ENCODE data around the gene CLDN16.

The CLDN16 gene

DNA sequence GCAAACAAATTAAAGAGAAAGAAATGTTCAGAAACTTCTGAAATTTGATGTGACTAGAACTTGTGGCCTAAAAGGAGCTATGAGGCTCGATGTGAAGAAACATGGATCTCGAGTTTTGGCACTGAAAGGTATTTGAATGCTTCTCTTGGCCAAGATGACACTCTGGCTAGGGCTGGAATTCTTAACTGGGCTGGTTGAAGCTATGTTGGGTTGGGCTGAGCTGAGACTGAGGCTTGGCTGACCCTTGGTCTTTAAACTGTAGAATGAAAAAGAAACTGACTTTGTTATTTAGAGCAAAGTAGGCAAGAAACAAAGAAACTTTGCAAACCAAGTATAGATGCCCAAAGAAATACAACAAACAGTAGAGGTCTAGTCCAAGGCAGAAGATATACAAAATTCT is 28.1 kb upstream of the CLDN16 start:
- no peaks in the 10 kb centered on the region for H3K9me3 ChIP-seq (ENCODE audit: control insufficient read depth, insufficient read depth, low read length)
- no peaks in the 10 kb centered on the region for H3K27me3 ChIP-seq (ENCODE audit: control insufficient read depth, insufficient read depth, low read length)
- no peak overlapping the region for H3K4me3 ChIP-seq (ENCODE audit: low read length)
- H3K4me1 ChIP-seq (ENCODE audit: control insufficient read depth, insufficient read depth, low read length) = no peaks in the 10 kb centered on the region; the same call in 1 of the 2 replicates
- H3K27ac ChIP-seq (ENCODE audit: low read length) = no peak overlapping the region
- no CpG with 5 or more reads among the region's 2 CpGs for WGBS (ENCODE audit: insufficient coverage, insufficient read length)
- H3K36me3 ChIP-seq (ENCODE audit: control insufficient read depth, insufficient read depth, low read length) = no peaks in the 10 kb centered on the region
- no peak for DNase-seq (ENCODE audit: low read depth, low spot score)

DNA sequence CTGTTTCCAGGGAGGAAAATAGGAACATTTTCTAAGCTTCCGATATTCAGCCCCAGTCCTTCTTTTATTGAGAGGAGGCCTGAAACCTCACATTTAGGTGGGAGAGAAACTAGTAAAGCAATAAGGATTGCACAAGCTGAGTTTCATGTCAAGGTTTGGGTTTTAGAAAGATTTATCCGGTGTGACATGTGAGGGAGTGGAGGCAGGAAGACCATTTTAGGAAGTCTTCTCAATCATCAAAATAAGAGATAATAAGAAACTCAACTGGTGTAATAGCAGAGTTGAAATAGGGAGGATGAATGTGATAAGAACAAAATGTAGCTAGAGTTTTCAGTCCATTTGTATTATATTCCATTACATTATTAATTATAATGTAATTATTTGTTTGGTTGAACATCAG is 27.7 kb upstream of the CLDN16 start:
- no CpG with 5 or more reads among the region's 2 CpGs for WGBS (ENCODE audit: insufficient coverage, insufficient read length)

DNA sequence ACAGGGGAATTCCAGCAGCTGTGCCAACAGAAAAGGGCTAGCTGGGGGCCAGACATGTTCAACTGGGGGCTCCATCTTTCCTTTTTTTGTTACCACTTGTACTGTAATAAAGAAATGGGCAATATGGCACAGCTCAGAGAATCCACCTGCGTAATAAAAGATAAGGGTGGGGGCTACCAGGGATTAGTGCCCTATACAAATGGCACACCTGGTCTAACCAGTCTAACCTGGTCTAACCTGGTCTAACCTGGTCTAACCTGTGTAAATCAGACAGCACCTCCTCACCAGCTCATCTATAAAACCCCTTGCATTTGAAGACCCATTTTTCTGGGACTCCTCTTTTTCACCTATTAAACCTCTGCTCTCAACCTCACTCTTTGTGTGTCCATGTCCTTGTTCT is 26.2 kb upstream of the CLDN16 start:
- Histone ChIP-seq H3K36me3 (ENCODE audit: control insufficient read depth, insufficient read depth, low read length) (no peaks in the 10 kb centered on the region), H3K27me3 (ENCODE audit: control insufficient read depth, insufficient read depth, low read length) (no peaks in the 10 kb centered on the region), H3K4me3 (ENCODE audit: low read length) (no peak overlapping the region), H3K9me3 (ENCODE audit: control insufficient read depth, insufficient read depth, low read length) (no peaks in the 10 kb centered on the region), H3K27ac (ENCODE audit: low read length) (no peak overlapping the region), H3K4me1 (ENCODE audit: control insufficient read depth, insufficient read depth, low read length) (no peaks in the 10 kb centered on the region; the same call in 1 of the 2 replicates)
- no CpG with 5 or more reads among the region's 1 CpG for WGBS (ENCODE audit: insufficient coverage, insufficient read length)
- no peak for DNase-seq (ENCODE audit: low read depth, low spot score)

More for the DNA sequence above, 27.7 kb upstream of the CLDN16 start:
- no peak for DNase-seq (ENCODE audit: low read depth, low spot score)
- Histone ChIP-seq H3K4me3 (ENCODE audit: low read length) (no peak overlapping the region), H3K27ac (ENCODE audit: low read length) (no peak overlapping the region), H3K4me1 (ENCODE audit: control insufficient read depth, insufficient read depth, low read length) (no peaks in the 10 kb centered on the region; the same call in 1 of the 2 replicates), H3K27me3 (ENCODE audit: control insufficient read depth, insufficient read depth, low read length) (no peaks in the 10 kb centered on the region), H3K36me3 (ENCODE audit: control insufficient read depth, insufficient read depth, low read length) (no peaks in the 10 kb centered on the region), H3K9me3 (ENCODE audit: control insufficient read depth, insufficient read depth, low read length) (no peaks in the 10 kb centered on the region)

DNA sequence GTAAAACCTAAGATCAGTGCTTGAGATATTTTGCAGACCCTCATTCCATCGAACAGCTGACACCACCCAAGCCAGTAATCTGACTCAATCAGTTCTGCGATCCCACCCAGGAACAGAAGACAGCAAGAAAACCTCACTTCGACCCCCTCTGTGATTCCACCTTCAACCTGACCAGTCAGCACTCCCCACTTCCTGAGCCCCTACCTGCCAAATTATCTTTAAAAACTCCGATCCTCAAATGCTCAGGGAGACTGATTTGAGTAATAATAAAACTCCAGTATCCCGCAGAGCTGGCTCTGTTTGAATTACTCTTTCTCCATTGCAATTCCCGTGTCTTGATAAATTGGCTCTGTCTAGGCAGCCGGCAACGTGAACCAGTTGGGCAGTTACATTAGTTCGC is 25.7 kb upstream of the CLDN16 start:
- WGBS (ENCODE audit: insufficient coverage, insufficient read length) = no CpG with 5 or more reads among the region's 9 CpGs
- no peak overlapping the region for H3K4me3 ChIP-seq (ENCODE audit: low read length)
- no peak for DNase-seq (ENCODE audit: low read depth, low spot score)

DNA sequence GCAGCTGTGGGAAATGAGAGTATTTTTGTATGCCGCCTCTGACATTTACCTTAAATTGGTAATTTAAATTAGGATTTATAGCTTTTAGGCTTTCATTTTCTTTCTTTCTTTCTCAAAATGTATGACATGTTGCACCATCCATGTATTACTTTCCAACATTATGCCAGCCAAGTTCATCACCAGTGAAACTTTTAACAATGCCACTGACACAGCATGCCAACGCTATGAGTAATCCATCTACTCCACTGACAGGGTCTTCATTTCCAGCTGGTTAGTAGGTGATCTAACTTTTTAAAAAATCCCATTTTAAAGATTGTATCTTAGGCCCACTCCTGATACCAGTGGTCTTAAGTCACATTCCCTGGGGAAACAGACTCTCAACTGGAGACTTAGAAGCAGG is 21.8 kb upstream of the CLDN16 start:
- no CpG with 5 or more reads among the region's 2 CpGs for WGBS (ENCODE audit: insufficient coverage, insufficient read length)
- no peaks in the 10 kb centered on the region for H3K36me3 ChIP-seq (ENCODE audit: control insufficient read depth, insufficient read depth, low read length)
- no peaks in the 10 kb centered on the region for H3K9me3 ChIP-seq (ENCODE audit: control insufficient read depth, insufficient read depth, low read length)
- no peak overlapping the region for H3K27ac ChIP-seq (ENCODE audit: low read length)
- H3K4me3 ChIP-seq (ENCODE audit: low read length) = no peak overlapping the region
- H3K27me3 ChIP-seq (ENCODE audit: control insufficient read depth, insufficient read depth, low read length) = no peaks in the 10 kb centered on the region
- DNase-seq (ENCODE audit: low read depth, low spot score) = no peak
- no peaks in the 10 kb centered on the region; the same call in 1 of the 2 replicates for H3K4me1 ChIP-seq (ENCODE audit: control insufficient read depth, insufficient read depth, low read length)

More for the DNA sequence above, 25.7 kb upstream of the CLDN16 start:
- Histone ChIP-seq H3K36me3 (ENCODE audit: control insufficient read depth, insufficient read depth, low read length) (no peaks in the 10 kb centered on the region), H3K9me3 (ENCODE audit: control insufficient read depth, insufficient read depth, low read length) (no peaks in the 10 kb centered on the region), H3K27ac (ENCODE audit: low read length) (no peak overlapping the region), H3K4me1 (ENCODE audit: control insufficient read depth, insufficient read depth, low read length) (no peaks in the 10 kb centered on the region; the same call in 1 of the 2 replicates), H3K27me3 (ENCODE audit: control insufficient read depth, insufficient read depth, low read length) (no peaks in the 10 kb centered on the region)

DNA sequence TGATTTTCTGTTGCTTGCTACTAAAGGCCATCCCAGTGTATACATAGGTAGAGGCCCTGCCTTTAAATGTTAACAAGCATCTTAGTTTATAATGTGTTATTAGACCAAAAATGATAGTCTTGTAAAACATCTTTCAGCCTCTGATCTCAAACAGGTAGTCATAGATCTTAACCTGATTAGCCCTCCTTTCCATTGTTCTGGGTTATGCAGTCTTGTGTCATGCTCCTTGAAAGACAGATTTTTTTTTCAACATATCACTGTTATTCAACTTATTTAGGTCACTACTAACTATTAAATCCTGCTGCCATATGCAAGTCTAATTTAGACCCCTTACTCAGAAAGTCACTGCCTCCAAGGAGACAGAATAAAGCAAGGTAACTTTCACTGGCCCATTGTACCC is 19.1 kb upstream of the CLDN16 start:
- no peak overlapping the region for H3K27ac ChIP-seq (ENCODE audit: low read length)
- no peak for DNase-seq (ENCODE audit: low read depth, low spot score)
- no peaks in the 10 kb centered on the region for H3K9me3 ChIP-seq (ENCODE audit: control insufficient read depth, insufficient read depth, low read length)
- no peaks in the 10 kb centered on the region for H3K36me3 ChIP-seq (ENCODE audit: control insufficient read depth, insufficient read depth, low read length)
- no peaks in the 10 kb centered on the region for H3K27me3 ChIP-seq (ENCODE audit: control insufficient read depth, insufficient read depth, low read length)
- no peak overlapping the region for H3K4me3 ChIP-seq (ENCODE audit: low read length)
- H3K4me1 ChIP-seq (ENCODE audit: control insufficient read depth, insufficient read depth, low read length) = no peaks in the 10 kb centered on the region; the same call in 1 of the 2 replicates

DNA sequence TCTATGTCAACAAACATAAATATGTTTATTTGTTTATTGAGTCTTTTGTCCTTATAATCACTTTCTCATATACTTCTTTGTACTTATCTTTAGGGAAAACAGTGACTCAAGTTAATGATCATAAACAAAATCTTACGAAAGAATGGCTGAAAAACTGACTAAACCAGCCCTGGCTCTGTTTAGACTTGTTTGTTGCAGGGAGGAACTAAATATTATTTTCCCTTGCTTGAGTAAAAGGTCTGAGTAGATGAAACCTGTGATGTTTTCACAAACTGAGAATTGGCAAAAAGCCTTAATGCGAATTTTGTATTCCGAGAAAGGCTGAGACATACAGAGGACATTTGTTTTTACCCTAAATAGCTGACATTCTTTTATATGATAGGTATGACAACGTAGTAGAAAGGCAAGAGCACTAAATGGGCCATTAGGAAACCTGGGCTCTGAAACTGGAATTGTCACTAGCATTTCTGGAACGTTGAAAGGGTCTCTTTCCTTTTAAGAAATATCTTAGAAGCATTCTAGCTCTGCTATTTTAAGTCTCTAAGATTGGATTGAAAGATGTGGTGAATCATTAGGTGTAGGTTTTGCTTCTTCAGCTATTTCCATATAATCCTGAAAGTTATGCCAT is 18.2 kb upstream of the CLDN16 start:
- H3K27me3 ChIP-seq (ENCODE audit: control insufficient read depth, insufficient read depth, low read length) = no peaks in the 10 kb centered on the region
- DNase-seq (ENCODE audit: low read depth, low spot score) = no peak
- no CpG with 5 or more reads among the region's 5 CpGs for WGBS (ENCODE audit: insufficient coverage, insufficient read length)
- H3K27ac ChIP-seq (ENCODE audit: low read length) = no peak overlapping the region
- no peaks in the 10 kb centered on the region for H3K36me3 ChIP-seq (ENCODE audit: control insufficient read depth, insufficient read depth, low read length)
- H3K9me3 ChIP-seq (ENCODE audit: control insufficient read depth, insufficient read depth, low read length) = no peaks in the 10 kb centered on the region
- H3K4me1 ChIP-seq (ENCODE audit: control insufficient read depth, insufficient read depth, low read length) = no peaks in the 10 kb centered on the region
- H3K4me3 ChIP-seq (ENCODE audit: low read length) = no peak overlapping the region

DNA sequence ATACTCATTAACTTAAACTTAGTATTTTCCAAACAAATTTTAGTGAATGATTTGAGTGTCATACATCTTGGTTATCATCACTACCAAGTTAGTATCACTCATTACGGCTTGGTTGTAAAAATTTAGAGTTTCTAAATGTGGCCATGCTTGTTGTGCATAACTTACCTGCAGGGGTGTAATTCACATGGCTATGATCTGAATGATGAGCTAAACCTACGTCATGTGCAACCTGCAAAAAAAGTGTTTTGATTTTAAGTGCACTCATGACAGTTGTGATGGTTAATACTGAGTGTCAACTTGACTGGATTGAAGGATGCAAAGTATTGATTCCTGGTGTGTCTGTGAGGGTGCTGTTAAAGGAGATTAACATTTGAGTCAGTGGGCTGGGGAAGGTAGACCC is 17.6 kb upstream of the CLDN16 start:
- no peak overlapping the region for H3K27ac ChIP-seq (ENCODE audit: low read length)
- H3K4me1 ChIP-seq (ENCODE audit: control insufficient read depth, insufficient read depth, low read length) = no peaks in the 10 kb centered on the region
- no CpG with 5 or more reads among the region's 2 CpGs for WGBS (ENCODE audit: insufficient coverage, insufficient read length)
- H3K36me3 ChIP-seq (ENCODE audit: control insufficient read depth, insufficient read depth, low read length) = no peaks in the 10 kb centered on the region
- H3K4me3 ChIP-seq (ENCODE audit: low read length) = no peak overlapping the region
- no peaks in the 10 kb centered on the region for H3K27me3 ChIP-seq (ENCODE audit: control insufficient read depth, insufficient read depth, low read length)
- H3K9me3 ChIP-seq (ENCODE audit: control insufficient read depth, insufficient read depth, low read length) = no peaks in the 10 kb centered on the region
- no peak for DNase-seq (ENCODE audit: low read depth, low spot score)

DNA sequence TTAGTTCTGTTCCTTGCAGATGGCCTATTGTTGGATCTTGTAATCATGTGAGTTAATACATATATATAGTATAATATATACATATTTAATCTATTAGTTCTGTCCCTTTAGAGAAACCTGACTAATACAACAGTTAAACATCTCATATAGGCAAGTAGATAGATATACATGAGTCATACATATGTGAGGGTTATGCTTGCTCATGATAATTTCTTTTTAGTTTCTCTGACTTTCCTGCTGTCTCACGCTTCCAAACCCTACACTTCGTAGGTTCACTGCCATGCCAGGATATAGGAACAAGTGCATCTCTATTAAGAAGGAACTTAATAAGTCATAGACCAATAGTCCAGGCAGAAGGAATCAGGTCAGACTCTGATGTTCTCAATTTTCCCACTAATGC is 16.8 kb upstream of the CLDN16 start:
- no peak for DNase-seq (ENCODE audit: low read depth, low spot score)
- Histone ChIP-seq H3K36me3 (ENCODE audit: control insufficient read depth, insufficient read depth, low read length) (no peaks in the 10 kb centered on the region), H3K9me3 (ENCODE audit: control insufficient read depth, insufficient read depth, low read length) (no peaks in the 10 kb centered on the region), H3K27me3 (ENCODE audit: control insufficient read depth, insufficient read depth, low read length) (no peaks in the 10 kb centered on the region), H3K27ac (ENCODE audit: low read length) (no peak overlapping the region), H3K4me3 (ENCODE audit: low read length) (no peak overlapping the region), H3K4me1 (ENCODE audit: control insufficient read depth, insufficient read depth, low read length) (no peaks in the 10 kb centered on the region)
- no CpG with 5 or more reads among the region's 2 CpGs for WGBS (ENCODE audit: insufficient coverage, insufficient read length)

DNA sequence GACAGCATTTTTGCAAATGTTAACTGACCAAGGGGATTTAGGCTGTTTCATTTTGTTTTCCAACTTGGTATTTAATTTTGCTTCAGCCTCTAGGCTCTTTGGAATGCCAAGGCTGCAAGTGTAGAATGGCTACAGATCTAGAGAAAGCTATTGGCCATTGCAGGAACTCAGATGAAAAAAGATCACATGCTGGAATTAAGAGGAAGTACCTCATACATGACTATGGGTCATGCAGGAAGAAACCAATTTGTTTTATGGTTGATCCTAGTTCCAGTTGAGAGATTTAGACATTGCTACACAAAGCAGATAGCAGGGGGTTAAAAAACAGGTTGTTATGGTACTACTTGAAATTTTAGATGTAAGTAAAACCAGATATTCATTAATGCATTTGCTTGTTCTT is 12.7 kb upstream of the CLDN16 start:
- H3K27me3 ChIP-seq (ENCODE audit: control insufficient read depth, insufficient read depth, low read length) = no peaks in the 10 kb centered on the region
- DNase-seq (ENCODE audit: low read depth, low spot score) = no peak
- H3K36me3 ChIP-seq (ENCODE audit: control insufficient read depth, insufficient read depth, low read length) = no peaks in the 10 kb centered on the region
- no peaks in the 10 kb centered on the region for H3K4me1 ChIP-seq (ENCODE audit: control insufficient read depth, insufficient read depth, low read length)
- H3K9me3 ChIP-seq (ENCODE audit: control insufficient read depth, insufficient read depth, low read length) = no peaks in the 10 kb centered on the region
- no peak overlapping the region for H3K4me3 ChIP-seq (ENCODE audit: low read length)
- no peak overlapping the region for H3K27ac ChIP-seq (ENCODE audit: low read length)

DNA sequence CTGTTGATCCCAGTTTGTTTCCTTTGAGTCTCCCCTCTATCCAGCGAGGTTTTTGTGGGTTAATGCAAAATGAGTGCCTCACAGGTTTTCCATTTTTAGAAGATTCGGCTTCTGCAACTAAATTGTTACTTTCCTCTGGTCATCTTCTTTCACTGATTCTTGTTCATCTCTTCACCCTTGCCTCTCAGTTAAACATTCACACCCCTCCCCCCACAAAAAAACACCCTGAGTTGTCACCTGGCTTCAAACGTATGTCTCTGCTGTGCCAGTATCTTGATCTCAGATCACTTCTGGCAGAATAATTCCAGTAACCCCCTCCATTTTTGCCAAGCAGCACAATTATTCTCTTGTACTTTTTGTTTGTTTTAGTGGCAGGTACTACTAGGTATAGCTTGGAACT is 12.3 kb upstream of the CLDN16 start:
- no peaks in the 10 kb centered on the region for H3K9me3 ChIP-seq (ENCODE audit: control insufficient read depth, insufficient read depth, low read length)
- no peak for DNase-seq (ENCODE audit: low read depth, low spot score)
- no peaks in the 10 kb centered on the region for H3K27me3 ChIP-seq (ENCODE audit: control insufficient read depth, insufficient read depth, low read length)
- H3K27ac ChIP-seq (ENCODE audit: low read length) = no peak overlapping the region
- no peak overlapping the region for H3K4me3 ChIP-seq (ENCODE audit: low read length)
- no peaks in the 10 kb centered on the region for H3K4me1 ChIP-seq (ENCODE audit: control insufficient read depth, insufficient read depth, low read length)
- no peaks in the 10 kb centered on the region for H3K36me3 ChIP-seq (ENCODE audit: control insufficient read depth, insufficient read depth, low read length)
- WGBS (ENCODE audit: insufficient coverage, insufficient read length) = no CpG with 5 or more reads among the region's 3 CpGs
